Activated T-cell treated with anti-CD3 and anti-CD28 coated beads for 24 hours (primary cell): Measurements from ENCODE around the gene NUDT2.
"Not testable (repeated sequence)": the region's sequence is repeated elsewhere in the genome, so short reads cannot be mapped to it uniquely, and the experiment has no call there.

Experiments
- DNase-seq: peaks from one replicate; pipeline ENCODE4 v3.0.0-alpha.2; 2020; ENCODE audit warnings: low read depth

The NUDT2 gene

GRCh38 chr9:34328987-34329832 lies at the start of gene NUDT2, which contains the start of gene KIF24:
NUDT2 (plus strand) TSS chr9:34329569; CDS start chr9:34339040, 9,471 bp downstream.
KIF24 (minus strand) TSS chr9:34329268; CDS start chr9:34311346, 17,922 bp downstream.
- DNase-seq: peak; percentile 93

DNA sequence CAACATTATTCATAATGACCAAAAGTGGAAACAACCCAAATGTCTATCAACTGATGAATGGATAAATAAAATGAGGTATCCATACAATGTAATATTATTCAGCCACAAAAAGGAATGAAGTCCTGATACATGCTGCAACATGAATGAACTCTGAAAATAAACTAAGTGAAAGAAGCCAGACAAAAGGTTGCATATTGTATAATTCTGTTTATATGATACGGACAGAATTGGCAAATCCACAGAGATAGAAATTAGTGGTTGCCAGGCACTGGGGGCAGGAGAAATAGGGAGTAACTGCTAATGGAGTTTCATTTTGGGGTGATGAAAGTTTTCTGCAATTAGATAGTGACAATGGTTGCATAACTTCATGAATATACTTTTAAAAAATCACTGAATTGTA lies 47.3 kb upstream of the NUDT2 start:
- no peak for DNase-seq

GRCh38 chr9:34289159-34289558 lies 40.2 kb upstream of the NUDT2 start:
- DNase-seq: no peak

- no peak for DNase-seq
These were observed 38.3 kb upstream of the NUDT2 start for GRCh38 chr9:34291023-34291422.

DNA sequence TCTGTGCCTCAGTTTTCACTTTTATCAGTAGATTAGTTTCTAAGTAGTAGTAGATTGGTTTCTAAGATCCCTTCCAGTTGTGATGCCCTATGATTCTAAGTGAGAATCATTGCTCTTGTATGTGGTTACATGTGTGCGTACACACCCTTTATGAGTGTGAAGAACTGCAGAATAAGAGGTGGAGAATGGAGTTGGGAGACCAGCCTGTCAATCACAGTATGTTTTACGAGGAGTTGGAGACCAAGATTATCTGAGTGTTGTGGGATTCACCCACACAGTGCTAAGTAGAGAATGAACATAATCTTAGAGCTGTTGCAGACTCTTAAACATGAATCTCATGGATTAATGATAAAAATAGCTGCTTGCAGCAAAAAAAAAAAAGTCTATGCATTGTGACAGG lies 37.9 kb upstream of the NUDT2 start:
- no peak for DNase-seq

GRCh38 chr9:34292552-34292951 lies 36.8 kb upstream of the NUDT2 start:
- DNase-seq: no peak

- DNase-seq: not testable (repeated sequence)
These were observed 28.3 kb upstream of the NUDT2 start for GRCh38 chr9:34301064-34301463.

GRCh38 chr9:34308316-34308715 lies 21.1 kb upstream of the NUDT2 start:
- DNase-seq: not testable (repeated sequence)

- DNase-seq: no peak
These were observed 19.2 kb upstream of the NUDT2 start for GRCh38 chr9:34310215-34310614.

DNA sequence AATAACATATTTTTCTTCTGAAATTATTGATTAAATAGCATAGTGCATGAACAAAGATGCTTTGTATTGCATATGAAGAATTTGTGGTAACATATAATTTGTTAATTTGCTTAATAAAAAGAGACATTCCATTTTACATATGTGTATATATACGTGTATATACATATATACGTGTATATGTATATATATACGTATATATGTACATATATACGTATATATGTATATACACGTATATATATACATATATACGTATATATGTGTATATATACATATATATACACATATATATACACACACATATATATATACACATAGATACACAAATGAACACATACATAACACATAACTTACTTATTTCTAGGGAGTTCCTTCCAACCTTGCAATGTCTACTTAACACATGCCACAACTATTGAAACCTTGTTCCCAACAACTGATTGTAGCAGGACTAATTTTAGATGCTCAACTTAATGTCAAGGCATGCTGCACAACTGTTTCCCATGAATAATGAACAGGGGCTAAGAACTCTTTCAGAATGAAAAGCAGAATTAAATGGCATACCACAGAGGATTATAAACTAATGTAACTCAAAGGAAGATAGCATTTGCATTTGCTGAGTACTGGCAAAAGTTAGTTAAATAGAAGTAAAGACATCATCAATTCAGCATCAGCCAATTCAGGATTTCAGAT lies 17.7 kb upstream of the NUDT2 start:
- DNase-seq: no peak

- no peak for DNase-seq
These were observed 11.9 kb upstream of the NUDT2 start for GRCh38 chr9:34317436-34317835.

- no peak for DNase-seq
These were observed 11.1 kb upstream of the NUDT2 start for GRCh38 chr9:34318163-34318790.

GRCh38 chr9:34321451-34321850 lies 7.9 kb upstream of the NUDT2 start:
- no peak for DNase-seq

DNA sequence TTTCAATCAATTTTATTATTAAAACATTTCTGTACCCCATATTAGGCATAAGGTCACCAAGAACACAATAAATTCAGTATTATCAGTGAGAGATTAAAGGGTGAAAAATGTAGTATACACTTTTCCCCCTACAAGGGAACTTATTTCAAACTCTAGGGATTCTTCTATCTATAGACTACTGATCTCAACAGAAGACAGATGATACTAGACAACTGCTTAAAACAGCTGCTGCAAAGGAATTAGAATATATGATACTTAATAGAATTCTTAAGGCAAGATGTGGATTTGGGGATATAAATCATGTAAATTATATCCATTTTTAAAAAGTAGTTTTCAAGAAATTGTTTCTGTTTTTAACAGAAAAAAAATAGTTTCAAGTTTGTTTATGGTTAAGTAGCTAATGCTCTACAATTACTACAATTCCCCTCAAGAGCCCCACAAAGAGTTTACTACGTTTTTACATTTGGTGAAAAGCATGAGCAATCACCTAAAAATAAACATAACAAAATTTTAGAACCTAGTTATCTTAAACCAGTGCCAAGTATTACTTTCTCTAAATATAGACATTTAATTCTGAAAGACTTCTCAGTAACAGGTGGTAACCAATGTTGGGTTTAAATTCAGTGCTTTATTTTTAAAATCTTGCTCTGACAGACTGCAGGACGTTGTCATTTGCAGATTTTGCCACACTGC lies 6.3 kb upstream of the NUDT2 start:
- no peak for DNase-seq

DNA sequence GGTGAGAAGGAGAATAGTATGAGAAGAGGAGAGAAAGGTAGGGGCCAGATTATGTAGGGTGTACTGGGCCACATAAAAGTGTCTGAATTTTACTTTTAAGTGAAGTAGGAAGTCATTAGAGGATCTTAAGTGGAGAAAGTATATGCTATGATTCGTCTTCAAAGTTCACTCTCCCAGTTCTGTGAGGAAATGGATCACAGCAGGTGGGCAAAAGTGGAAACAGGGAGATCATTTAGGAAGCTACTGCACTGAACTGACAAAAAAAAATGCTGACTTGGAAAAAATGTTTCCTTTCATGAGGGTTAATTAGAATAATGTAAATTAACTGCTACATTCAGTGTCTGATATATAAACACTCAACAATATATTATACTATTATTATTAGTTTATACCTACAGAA lies 2.7 kb upstream of the NUDT2 start:
- no peak for DNase-seq

- DNase-seq: no peak
These were observed 826 bp upstream of the NUDT2 start for GRCh38 chr9:34328500-34328986.

DNA sequence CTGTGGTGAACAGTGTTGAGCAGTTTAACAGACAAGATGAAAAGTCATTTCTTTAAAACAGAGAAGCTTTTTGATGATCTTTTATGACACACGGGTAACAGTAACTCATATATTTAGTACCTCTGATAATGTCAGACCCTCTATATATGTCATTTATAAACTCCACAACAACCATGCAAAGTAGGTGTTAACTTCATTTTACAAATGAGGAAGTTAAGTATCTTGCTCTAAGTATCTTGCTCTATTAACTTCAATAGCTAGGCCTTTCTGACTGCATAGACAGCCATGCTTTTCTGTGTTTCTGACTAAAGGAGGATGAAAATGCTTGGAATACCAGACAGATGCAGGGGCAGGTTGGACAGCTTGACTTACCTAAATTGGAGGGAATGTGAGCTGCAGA lies 1.8 kb downstream of the NUDT2 start:
- DNase-seq: no peak

DNA sequence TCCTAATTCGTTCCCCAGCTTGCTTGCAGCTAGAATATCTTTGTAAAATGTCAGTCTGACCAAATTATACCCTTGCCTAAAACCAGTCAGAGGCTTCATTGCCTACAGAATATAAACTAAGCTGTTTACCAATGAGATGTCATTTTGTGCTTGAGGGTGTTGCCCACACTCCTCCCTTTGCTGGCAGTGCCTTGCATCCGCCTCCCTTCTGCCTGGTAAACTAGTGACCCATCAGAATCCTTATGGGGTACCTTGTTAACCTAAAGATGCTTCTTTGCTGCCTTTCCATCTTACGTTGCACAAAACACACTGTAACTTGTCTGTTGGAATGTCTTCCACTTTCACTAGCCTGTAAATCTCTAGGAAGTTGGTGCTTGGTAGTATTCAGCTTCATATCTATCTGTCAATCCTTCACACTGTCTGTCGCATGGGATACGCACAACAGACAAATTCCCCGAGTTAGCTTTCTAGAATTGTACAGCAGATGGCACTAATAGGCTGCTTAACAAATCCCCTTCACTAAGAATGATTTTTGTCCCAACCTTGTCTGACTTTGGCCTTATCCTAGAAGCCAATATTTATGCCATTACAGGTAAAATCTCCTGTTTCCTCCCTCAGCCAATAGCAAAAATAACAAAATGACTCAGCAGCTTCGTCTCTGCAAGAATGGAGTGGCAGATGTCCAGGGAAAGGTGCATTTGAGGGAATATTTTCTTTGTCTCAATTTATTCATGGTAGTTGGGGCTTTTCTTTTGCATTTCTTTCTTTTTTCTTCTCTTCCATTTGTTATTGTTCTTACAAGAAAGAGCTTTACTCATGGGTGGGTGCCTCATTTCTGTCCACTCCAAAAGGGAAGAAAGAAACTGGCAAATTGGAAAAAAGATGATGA lies 3.0 kb downstream of the NUDT2 start:
- no peak for DNase-seq

- DNase-seq: no peak
These were observed 4.5 kb downstream of the NUDT2 start for GRCh38 chr9:34333836-34334235.

DNA sequence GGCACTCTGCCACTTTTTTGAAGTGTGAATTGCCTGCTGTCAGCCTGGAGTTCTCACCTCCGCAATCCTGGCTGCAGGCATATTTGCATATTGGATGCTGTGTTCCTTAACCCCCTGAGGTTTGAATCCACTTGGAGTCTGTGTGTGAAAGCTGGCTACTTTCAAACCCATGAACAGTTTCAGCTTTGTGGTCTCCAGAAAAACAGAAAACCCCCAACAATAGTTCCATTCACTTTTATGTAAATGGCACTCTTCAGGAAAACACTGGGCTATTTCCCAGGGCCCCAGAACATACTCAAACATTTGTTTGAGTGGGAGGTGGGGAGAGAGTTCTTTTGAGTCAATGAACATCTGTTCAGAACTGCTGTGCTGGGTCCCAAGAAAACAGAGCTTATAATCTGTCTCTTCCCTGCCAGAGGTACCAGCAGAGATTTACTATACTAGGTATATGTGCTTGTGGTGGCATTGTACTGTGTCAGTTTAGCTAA lies 5.0 kb downstream of the NUDT2 start:
- DNase-seq: no peak

GRCh38 chr9:34334916-34335315 lies 5.5 kb downstream of the NUDT2 start:
- DNase-seq: no peak
